Trophoblast cell (in vitro differentiated cells and primary cell): ENCODE measurements around the gene RBMS1.

Source experiments
- DNase-seq, 2 donors: peaks; one replicate each; pipeline ENCODE4 v3.0.0-alpha.2; 2016
- H2AFZ ChIP-seq: 2 replicates; pipeline ENCODE4 v1.6.1; 2013; ENCODE audit warnings: low read length, moderate library complexity, mild to moderate bottlenecking; ENCODE audit not compliant: insufficient read depth, poor library complexity
- H2AK5ac ChIP-seq: 2 replicates; pipeline ENCODE4 v1.6.1; 2013; ENCODE audit warnings: mild to moderate bottlenecking, low read length
- H2BK120ac ChIP-seq: 2 replicates; pipeline ENCODE4 v1.6.1; 2013; ENCODE audit warnings: low read length, mild to moderate bottlenecking, moderate library complexity; ENCODE audit not compliant: insufficient read depth, poor library complexity
- H2BK12ac ChIP-seq: 2 replicates; pipeline ENCODE4 v1.6.1; 2013; ENCODE audit warnings: mild to moderate bottlenecking, low read length, moderate library complexity
- H2BK5ac ChIP-seq: 2 replicates; pipeline ENCODE4 v1.6.1; 2013; ENCODE audit warnings: low read length, low read depth, moderate library complexity, mild to moderate bottlenecking; ENCODE audit not compliant: poor library complexity
- H3K14ac ChIP-seq: 2 replicates; pipeline ENCODE4 v1.6.1; 2013; ENCODE audit warnings: mild to moderate bottlenecking, low read length
- H3K18ac ChIP-seq: 2 replicates; pipeline ENCODE4 v1.6.1; 2013; ENCODE audit warnings: mild to moderate bottlenecking, low read length
- H3K23ac ChIP-seq: 2 replicates; pipeline ENCODE4 v1.6.1; 2013; ENCODE audit warnings: low read length
- H3K27ac ChIP-seq: 2 replicates; pipeline ENCODE4 v1.5.1; 2013; ENCODE audit warnings: low read depth, mild to moderate bottlenecking, inconsistent platforms, low read length, moderate library complexity
- H3K27me3 ChIP-seq: 2 replicates; pipeline ENCODE4 v1.6.1; 2013; ENCODE audit warnings: inconsistent platforms, mild to moderate bottlenecking, low read length, moderate library complexity; ENCODE audit not compliant: insufficient read depth
- H3K36me3 ChIP-seq, 2 experiments: 1 replicate in 1 of 2; 2 replicates in 1 of 2; pipeline ENCODE4 v1.6.1; 2013; ENCODE audit warnings: low read length in 2 of 2, mild to moderate bottlenecking in 2 of 2, moderate library complexity in 1 of 2; ENCODE audit not compliant: insufficient read depth in 2 of 2, control insufficient read depth in 1 of 2
- H3K4ac ChIP-seq: 2 replicates; pipeline ENCODE4 v1.6.1; 2013; ENCODE audit warnings: low read depth, mild to moderate bottlenecking, low read length, moderate library complexity
- H3K4me1 ChIP-seq, 2 experiments: 1 replicate in 1 of 2; 2 replicates in 1 of 2; pipeline ENCODE4 v1.6.1; 2013; ENCODE audit warnings: low read length in 2 of 2, mild to moderate bottlenecking in 2 of 2, moderate library complexity in 1 of 2; ENCODE audit not compliant: insufficient read depth in 2 of 2, control insufficient read depth in 1 of 2
- H3K4me2 ChIP-seq: 2 replicates; pipeline ENCODE4 v1.6.1; 2013; ENCODE audit warnings: inconsistent platforms, mild to moderate bottlenecking, low read length, moderate library complexity
- H3K4me3 ChIP-seq: 2 replicates; pipeline ENCODE4 v1.5.1; 2013; ENCODE audit warnings: mild to moderate bottlenecking, low read depth, low read length, inconsistent platforms
- H3K79me1 ChIP-seq: one replicate; pipeline ENCODE4 v1.6.1; 2013; ENCODE audit warnings: low read length
- H3K79me2 ChIP-seq: 2 replicates; pipeline ENCODE4 v1.6.1; 2013; ENCODE audit warnings: low read length, mild to moderate bottlenecking; ENCODE audit not compliant: control insufficient read depth, insufficient read depth, poor library complexity
- H3K9ac ChIP-seq: 2 replicates; pipeline ENCODE4 v1.6.1; 2013; ENCODE audit warnings: mild to moderate bottlenecking, low read length
- H3K9me3 ChIP-seq: 2 replicates; pipeline ENCODE4 v1.6.1; 2013; ENCODE audit warnings: low read depth, mild to moderate bottlenecking, control low read depth, inconsistent platforms, low read length; ENCODE audit not compliant: insufficient read depth
- H4K12ac ChIP-seq: 2 replicates; pipeline ENCODE4 v1.6.1; 2013; ENCODE audit warnings: low read depth, mild to moderate bottlenecking, low read length, moderate library complexity
- H4K8ac ChIP-seq: 2 replicates; pipeline ENCODE4 v1.6.1; 2013; ENCODE audit warnings: low read depth, mild to moderate bottlenecking, low read length, moderate library complexity
- H4K91ac ChIP-seq: one replicate; pipeline ENCODE4 v1.6.1; 2013; ENCODE audit warnings: low read depth, mild to moderate bottlenecking, low read length, moderate library complexity
- WGBS: extraction: QIAGEN DNeasy Blood & Tissue Kit; methylation state at CpG from one replicate; pipeline ENCODE4 v1.1.7; 2013; ENCODE audit warnings: missing lambda C conversion rate; ENCODE audit not compliant: insufficient read length, insufficient coverage; ENCODE audit errors: extremely low coverage; 5-methylcytosine and 5-hydroxymethylcytosine counted together

Gene RBMS1

DNA sequence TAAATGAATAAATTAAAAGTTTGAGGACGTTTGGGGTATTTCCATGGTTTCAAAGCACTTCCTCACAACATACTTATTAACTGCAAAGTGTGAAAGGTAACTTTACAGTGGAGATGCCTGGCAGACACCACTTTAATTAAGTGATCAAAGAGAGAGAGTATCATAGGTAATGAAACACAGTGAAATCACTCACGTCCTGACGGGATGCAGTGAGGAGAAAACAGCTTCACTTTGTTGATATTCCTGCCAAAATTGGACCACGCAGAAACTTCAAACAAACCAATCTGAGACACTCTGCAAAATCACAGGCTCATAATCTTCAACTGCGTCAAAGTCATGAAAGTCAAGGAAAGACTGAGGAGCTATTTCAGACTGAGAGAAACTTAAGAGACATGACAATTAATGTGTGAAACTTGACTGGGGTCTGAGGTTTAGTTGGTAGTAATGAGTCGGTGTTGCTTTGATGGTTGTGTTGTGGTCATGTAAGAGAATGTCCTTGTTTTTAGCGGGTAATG lies 227.5 kb downstream of the RBMS1 start:
- peaks cover 0 to 7% of the 10 kb centered on the region in 2 experiments for H3K36me3 ChIP-seq
- H4K12ac ChIP-seq: no peak overlapping the region
- H3K4ac ChIP-seq: no peak overlapping the region
- H3K18ac ChIP-seq: no peak overlapping the region
- peaks cover 25% of the 10 kb centered on the region for H3K79me1 ChIP-seq
- peaks cover 13 to 15% of the 10 kb centered on the region in 2 experiments for H3K4me1 ChIP-seq
- no peak overlapping the region for H2AK5ac ChIP-seq
- no peaks in the 10 kb centered on the region for H3K27me3 ChIP-seq
- H2BK120ac ChIP-seq: no peak overlapping the region
- H3K79me2 ChIP-seq: peaks cover 11% of the 10 kb centered on the region
- no peak overlapping the region for H3K27ac ChIP-seq
- DNase-seq: no peak
- no peak overlapping the region for H3K9ac ChIP-seq
- no peak overlapping the region for H4K91ac ChIP-seq
- H2BK12ac ChIP-seq: no peak overlapping the region
- H3K9me3 ChIP-seq: no peaks in the 10 kb centered on the region
- no peak overlapping the region for H3K4me2 ChIP-seq
- H2AFZ ChIP-seq: no peak overlapping the region
- H4K8ac ChIP-seq: no peak overlapping the region
- no peak overlapping the region for H2BK5ac ChIP-seq
- H3K23ac ChIP-seq: no peak overlapping the region
- no peak overlapping the region for H3K14ac ChIP-seq
- no peak overlapping the region for H3K4me3 ChIP-seq
- no CpG with 5 or more reads among the region's 7 CpGs for WGBS

- no peak overlapping the region for H3K4me2 ChIP-seq
- H3K79me1 ChIP-seq: peaks cover 12% of the 10 kb centered on the region
- no peak overlapping the region for H4K12ac ChIP-seq
- no peak overlapping the region for H3K4ac ChIP-seq
- no peak overlapping the region for H2BK5ac ChIP-seq
- no peak overlapping the region for H3K4me3 ChIP-seq
- H3K4me1 ChIP-seq: peaks cover 1 to 2% of the 10 kb centered on the region in 2 experiments
- H2AK5ac ChIP-seq: no peak overlapping the region
- H4K91ac ChIP-seq: peak overlapping the region; percentile 10
- H2BK12ac ChIP-seq: peak overlapping the region; percentile 51
- peak overlapping the region; percentile 64 for H3K18ac ChIP-seq
- DNase-seq: no peak
- no peaks in the 10 kb centered on the region for H3K27me3 ChIP-seq
- no peak overlapping the region for H2AFZ ChIP-seq
- H3K27ac ChIP-seq: no peak overlapping the region
- H3K23ac ChIP-seq: no peak overlapping the region
- H3K36me3 ChIP-seq: peaks cover 0 to 5% of the 10 kb centered on the region in 2 experiments
- H3K79me2 ChIP-seq: peaks cover 3% of the 10 kb centered on the region
- no CpG with 5 or more reads among the region's 1 CpG for WGBS
- H3K14ac ChIP-seq: no peak overlapping the region
- no peak overlapping the region for H4K8ac ChIP-seq
- H2BK120ac ChIP-seq: no peak overlapping the region
- H3K9me3 ChIP-seq: no peaks in the 10 kb centered on the region
- no peak overlapping the region for H3K9ac ChIP-seq
Measured at GRCh38 chr2:160264308-160264707, 229.3 kb downstream of the RBMS1 start.

- Histone ChIP-seq H4K8ac (no peak overlapping the region), H2AFZ (no peak overlapping the region), H3K4me3 (no peak overlapping the region), H3K9me3 (no peaks in the 10 kb centered on the region), H3K9ac (no peak overlapping the region), H3K4me1 (peaks cover 2 to 11% of the 10 kb centered on the region in 2 experiments), H2BK120ac (no peak overlapping the region), H2BK5ac (no peak overlapping the region), H3K36me3 (peaks cover 0 to 1% of the 10 kb centered on the region in 2 experiments), H3K27me3 (no peaks in the 10 kb centered on the region), H3K4me2 (no peak overlapping the region), H3K79me1 (peaks cover 17% of the 10 kb centered on the region), H3K4ac (no peak overlapping the region), H3K23ac (no peak overlapping the region), H3K14ac (no peak overlapping the region), H4K12ac (no peak overlapping the region), H2BK12ac (no peak overlapping the region), H3K79me2 (peaks cover 2% of the 10 kb centered on the region), H4K91ac (no peak overlapping the region), H2AK5ac (peak overlapping the region; percentile 12), H3K18ac (no peak overlapping the region), H3K27ac (no peak overlapping the region)
- DNase-seq: no peak
- no CpG with 5 or more reads among the region's 2 CpGs for WGBS
Measured at GRCh38 chr2:160261732-160262131, 231.9 kb downstream of the RBMS1 start.

DNA sequence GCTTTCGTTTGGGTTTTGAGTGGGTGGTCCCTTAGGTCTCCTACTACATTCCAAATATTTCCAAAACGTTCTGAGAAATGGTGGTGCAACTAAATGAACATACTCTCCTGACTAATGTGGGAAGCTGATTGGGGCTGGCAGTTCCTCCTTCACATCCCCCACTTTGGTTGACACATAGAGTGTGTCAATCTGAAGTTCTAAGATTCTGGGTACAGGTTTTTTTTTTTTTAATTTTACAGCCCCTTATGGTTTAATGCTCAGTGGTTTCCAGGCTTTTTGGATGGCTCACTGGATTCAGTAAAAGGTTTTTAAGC lies 235.2 kb downstream of the RBMS1 start:
- no CpG with 5 or more reads among the region's 2 CpGs for WGBS

More for the DNA sequence above, 235.2 kb downstream of the RBMS1 start:
- H3K36me3 ChIP-seq: no peaks in the 10 kb centered on the region
- H4K8ac ChIP-seq: peak overlapping the region; percentile 33
- peak overlapping the region; percentile 32 for H3K14ac ChIP-seq
- peaks cover 24% of the 10 kb centered on the region for H3K79me1 ChIP-seq
- H3K23ac ChIP-seq: no peak overlapping the region
- H4K91ac ChIP-seq: peak overlapping the region; percentile 65
- H3K4ac ChIP-seq: no peak overlapping the region
- H3K4me1 ChIP-seq: peaks cover 4 to 15% of the 10 kb centered on the region in 2 experiments
- H3K9ac ChIP-seq: no peak overlapping the region
- H3K27ac ChIP-seq: peak overlapping the region; percentile 94
- peak overlapping the region; percentile 88 for H2BK5ac ChIP-seq
- no peak overlapping the region for H2AK5ac ChIP-seq
- H2BK120ac ChIP-seq: peak overlapping the region; percentile 37
- no peak overlapping the region for H2BK12ac ChIP-seq
- no peak overlapping the region for H4K12ac ChIP-seq
- H3K79me2 ChIP-seq: peaks cover 2% of the 10 kb centered on the region
- H3K18ac ChIP-seq: no peak overlapping the region
- H3K27me3 ChIP-seq: no peaks in the 10 kb centered on the region
- no peak for DNase-seq
- no peak overlapping the region for H3K4me3 ChIP-seq
- H2AFZ ChIP-seq: peak overlapping the region; percentile 30
- H3K4me2 ChIP-seq: no peak overlapping the region
- no peaks in the 10 kb centered on the region for H3K9me3 ChIP-seq
